SK-MEL-5 (cell line): Measurements from ENCODE around the gene CHKA. TPM values are rescaled to one million over a fixed set of nuclear protein-coding genes. Genes with fewer than 3 reads are reported as not detected.
A peak's percentile ranks its signal among the peaks of the same experiment; 100 is the strongest.
"Not testable (repeated sequence)": the region's sequence is repeated elsewhere in the genome, so short reads cannot be mapped to it uniquely, and the experiment has no call there.

Source experiments
- DNase-seq: peaks from one replicate; pipeline ENCODE4 v3.0.0-alpha.2; 2016; ENCODE audit warnings: low read depth, low spot score
- in situ Hi-C: cut with HindIII; loops from 2 replicates; pipeline ENCODE4 v1.10.0; 2016; ENCODE audit warnings: low sequenced_read_pairs, high pct_unique_total_duplicates, low pct_unique_long_range_greater_than_20kb
- total RNA-seq: library from RNA; depleted of rRNA; stranded (reverse); fragments of >200 nt; shearing (Covaris generic); gene quantifications from 2 replicates; pipeline ENCODE4 v1.2.3, GENCODE V29; 2014

CHKA gene
- total RNA-seq, 1 experiment from 2014 or later, result 62.2 TPM

- DNase-seq, in situ Hi-C loops: not testable (repeated sequence)
These were observed 28.2 kb downstream of the CHKA start for GRCh38 chr11:68092946-68093345.

- DNase-seq, result no peak
- in situ Hi-C loops, result no loop called here
These were observed 28.8 kb downstream of the CHKA start for GRCh38 chr11:68092411-68092810.

GRCh38 chr11:68090706-68091105, 30.5 kb downstream of the CHKA start:
- in situ Hi-C loops, result no loop called here
- peak; percentile 72 for DNase-seq

- in situ Hi-C loops, result no loop called here
- DNase-seq, result no peak
These were observed 30.9 kb downstream of the CHKA start for GRCh38 chr11:68090287-68090686.

GRCh38 chr11:68089679-68090078, 31.5 kb downstream of the CHKA start:
- in situ Hi-C loops, result no loop called here
- no peak for DNase-seq

GRCh38 chr11:68083517-68083916, 37.7 kb downstream of the CHKA start:
- in situ Hi-C loops, result no loop called here
- DNase-seq, result no peak

GRCh38 chr11:68082481-68082880, 38.7 kb downstream of the CHKA start:
- in situ Hi-C loops, result no loop called here
- DNase-seq, result no peak

GRCh38 chr11:68081691-68082090, 39.5 kb downstream of the CHKA start:
- in situ Hi-C loops, result no loop called here

GRCh38 chr11:68080860-68081259, 40.3 kb downstream of the CHKA start:
- in situ Hi-C loops, result no loop called here
- no peak for DNase-seq

More at GRCh38 chr11:68081691-68082090, 39.5 kb downstream of the CHKA start:
- no peak for DNase-seq

GRCh38 chr11:68077617-68078582, 43.3 kb downstream of the CHKA start:
- in situ Hi-C loops, result no loop called here

GRCh38 chr11:68076371-68077042, 44.7 kb downstream of the CHKA start:
- DNase-seq, result no peak

More at GRCh38 chr11:68077617-68078582, 43.3 kb downstream of the CHKA start:
- no peak for DNase-seq

GRCh38 chr11:68074584-68075352, 46.4 kb downstream of the CHKA start:
- no peak for DNase-seq
- in situ Hi-C loops, result no loop called here

More at GRCh38 chr11:68076371-68077042, 44.7 kb downstream of the CHKA start:
- in situ Hi-C loops, result no loop called here

- no peak for DNase-seq
- in situ Hi-C loops, result no loop called here
These were observed 49.7 kb downstream of the CHKA start for GRCh38 chr11:68071281-68072048.

- in situ Hi-C loops, result no loop called here
- DNase-seq, result no peak
These were observed 53.2 kb downstream of the CHKA start for GRCh38 chr11:68067991-68068390.

- DNase-seq, result no peak
- in situ Hi-C loops, result no loop called here
These were observed 54.4 kb downstream of the CHKA start for GRCh38 chr11:68066742-68067141.

GRCh38 chr11:68065841-68066240, 55.3 kb downstream of the CHKA start:
- no peak for DNase-seq
- in situ Hi-C loops, result no loop called here

- in situ Hi-C loops, result no loop called here
- no peak for DNase-seq
These were observed 56.3 kb downstream of the CHKA start for GRCh38 chr11:68064926-68065325.
